Spleen (tissue), 3 donors: ENCODE results near the gene GNB1L.

ENCODE experiments used
- POLR2A ChIP-seq, 3 donors: fragments of 450-650 bp; IDR thresholded peaks; one replicate each; pipeline ENCODE4 v1.5.1; 2017; ENCODE audit warnings: antibody characterized with exemption in 3 of 3, mild to moderate bottlenecking in 1 of 3
- POLR2AphosphoS5 ChIP-seq, 3 donors: sonication (generic); formaldehyde crosslinking; IDR thresholded peaks; one replicate each; pipeline ENCODE4 v1.5.1; 2017; ENCODE audit warnings: antibody characterized with exemption in 3 of 3

- TF ChIP-seq POLR2A (IDR thresholded peaks at IDR 0.05) (no peak), POLR2AphosphoS5 (IDR thresholded peaks at IDR 0.05) (no peak)
Measured at GRCh38 chr22:19793661-19794310, 60.9 kb downstream of the GNB1L start.
